PFSK-1 (cell line): ENCODE results near the gene SERTAD4.

Experiments used
- FOXP2 ChIP-seq: optimal IDR thresholded peaks from 2 replicates; pipeline ENCODE3; 2011; ENCODE audit warnings: borderline replicate concordance, control low read depth, inconsistent platforms; ENCODE audit not compliant: insufficient read depth; ENCODE audit errors: extremely low read length, extremely low read depth
- POLR2AphosphoS5 ChIP-seq: IDR thresholded peaks from 2 replicates; pipeline ENCODE4 v1.6.1; 2012; ENCODE audit warnings: low read depth, mild to moderate bottlenecking, control low read depth, low read length, moderate library complexity
- SIN3A ChIP-seq: IDR thresholded peaks from 2 replicates; pipeline ENCODE4 v1.6.1; 2012; ENCODE audit warnings: mild to moderate bottlenecking, low read length, moderate library complexity, borderline replicate concordance; ENCODE audit not compliant: insufficient read depth
- TAF1 ChIP-seq: IDR thresholded peaks from 2 replicates; pipeline ENCODE4 v1.6.1; 2012; ENCODE audit warnings: low read length, control low read depth, borderline replicate concordance; ENCODE audit not compliant: insufficient read depth
- TF ChIP-seq, protein P1 (sequence below), 2 experiments: IDR thresholded peaks; 2 replicates each; pipeline versions ENCODE4 v1.6.1 to v1.8.0; 2011 to 2012; ENCODE audit warnings: low read depth in 2 of 2, low read length in 2 of 2, control low read depth in 1 of 2, inconsistent platforms in 1 of 2, mild to moderate bottlenecking in 1 of 2, moderate library complexity in 1 of 2; ENCODE audit not compliant: insufficient read depth in 1 of 2

DNA sequence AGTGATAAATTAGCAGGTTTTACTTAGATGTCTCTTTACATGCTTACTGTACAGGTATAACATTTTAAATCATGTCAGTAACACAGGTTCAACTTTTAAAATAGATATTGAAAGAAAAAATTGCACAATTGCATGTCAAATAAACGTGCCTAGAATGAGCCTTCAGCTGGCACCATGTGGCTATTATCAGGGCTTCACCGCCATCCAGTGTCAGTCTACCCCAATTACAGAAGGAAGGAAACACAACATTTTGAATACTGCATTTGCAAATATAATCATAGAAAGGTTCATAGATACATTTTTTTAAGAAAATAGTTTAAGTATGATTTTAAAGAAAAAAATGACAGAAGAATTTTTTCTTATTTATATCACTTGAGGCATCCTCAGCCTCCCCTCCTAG is 47.5 kb upstream of the SERTAD4 start:
- TF ChIP-seq POLR2AphosphoS5 (no peak), FOXP2 (no peak), TAF1 (no peak), SIN3A (no peak)
- TF ChIP-seq, protein P1, sequence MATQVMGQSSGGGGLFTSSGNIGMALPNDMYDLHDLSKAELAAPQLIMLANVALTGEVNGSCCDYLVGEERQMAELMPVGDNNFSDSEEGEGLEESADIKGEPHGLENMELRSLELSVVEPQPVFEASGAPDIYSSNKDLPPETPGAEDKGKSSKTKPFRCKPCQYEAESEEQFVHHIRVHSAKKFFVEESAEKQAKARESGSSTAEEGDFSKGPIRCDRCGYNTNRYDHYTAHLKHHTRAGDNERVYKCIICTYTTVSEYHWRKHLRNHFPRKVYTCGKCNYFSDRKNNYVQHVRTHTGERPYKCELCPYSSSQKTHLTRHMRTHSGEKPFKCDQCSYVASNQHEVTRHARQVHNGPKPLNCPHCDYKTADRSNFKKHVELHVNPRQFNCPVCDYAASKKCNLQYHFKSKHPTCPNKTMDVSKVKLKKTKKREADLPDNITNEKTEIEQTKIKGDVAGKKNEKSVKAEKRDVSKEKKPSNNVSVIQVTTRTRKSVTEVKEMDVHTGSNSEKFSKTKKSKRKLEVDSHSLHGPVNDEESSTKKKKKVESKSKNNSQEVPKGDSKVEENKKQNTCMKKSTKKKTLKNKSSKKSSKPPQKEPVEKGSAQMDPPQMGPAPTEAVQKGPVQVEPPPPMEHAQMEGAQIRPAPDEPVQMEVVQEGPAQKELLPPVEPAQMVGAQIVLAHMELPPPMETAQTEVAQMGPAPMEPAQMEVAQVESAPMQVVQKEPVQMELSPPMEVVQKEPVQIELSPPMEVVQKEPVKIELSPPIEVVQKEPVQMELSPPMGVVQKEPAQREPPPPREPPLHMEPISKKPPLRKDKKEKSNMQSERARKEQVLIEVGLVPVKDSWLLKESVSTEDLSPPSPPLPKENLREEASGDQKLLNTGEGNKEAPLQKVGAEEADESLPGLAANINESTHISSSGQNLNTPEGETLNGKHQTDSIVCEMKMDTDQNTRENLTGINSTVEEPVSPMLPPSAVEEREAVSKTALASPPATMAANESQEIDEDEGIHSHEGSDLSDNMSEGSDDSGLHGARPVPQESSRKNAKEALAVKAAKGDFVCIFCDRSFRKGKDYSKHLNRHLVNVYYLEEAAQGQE (IDR thresholded peaks at IDR 0.05; ENCODE audit: insufficient read depth in 1 of 2, low read depth in 2 of 2, low read length in 2 of 2): no peak
